Keratinocyte (primary cell): ENCODE data around the gene ZNF333. TPM values are rescaled to one million over a fixed set of nuclear protein-coding genes. Genes with fewer than 3 reads are reported as not detected.

ENCODE experiments used
- DNase-seq: peaks from one replicate; pipeline ENCODE4 v3.0.0-alpha.2; 2011; ENCODE audit warnings: low read depth, missing footprints, low spot score
- FAIRE-seq: peaks from 2 replicates; lab custom pipeline; 2011; peaks lifted over from hg19 to GRCh38; lab: Jason Lieb, UNC
- H2AFZ ChIP-seq: 2 replicates; pipeline ENCODE4 v1.6.0; 2012; ENCODE audit warnings: low read length, control low read depth, inconsistent platforms; ENCODE audit not compliant: control insufficient read depth
- H3K27ac ChIP-seq: 2 replicates; pipeline ENCODE4 v1.5.1; 2011; ENCODE audit warnings: low read length; ENCODE audit not compliant: control insufficient read depth, insufficient read depth
- H3K27me3 ChIP-seq: 3 replicates; pipeline ENCODE4 v1.6.0; 2011; ENCODE audit warnings: low read length; ENCODE audit not compliant: control insufficient read depth, insufficient read depth; ENCODE audit errors: extremely low read depth
- H3K36me3 ChIP-seq, 2 experiments: 2 replicates in 1 of 2; 3 replicates in 1 of 2; pipeline ENCODE4 v1.5.1; 2011; ENCODE audit warnings: low read length in 2 of 2, mild to moderate bottlenecking in 1 of 2; ENCODE audit not compliant: control insufficient read depth in 2 of 2, insufficient read depth in 2 of 2; ENCODE audit errors: extremely low read depth in 1 of 2
- H3K4me1 ChIP-seq: 3 replicates; pipeline ENCODE4 v1.5.1; 2011; ENCODE audit warnings: low read length; ENCODE audit not compliant: control insufficient read depth, insufficient read depth; ENCODE audit errors: extremely low read depth
- H3K4me2 ChIP-seq: 3 replicates; pipeline ENCODE4 v1.6.0; 2011; ENCODE audit warnings: low read depth, low read length; ENCODE audit not compliant: control insufficient read depth, insufficient read depth; ENCODE audit errors: extremely low read depth
- H3K4me3 ChIP-seq, 3 experiments: fragments of 200-600 bp in 1 of 3; sonication (generic) in 1 of 3; 2 replicates in 2 of 3; 3 replicates in 1 of 3; pipeline ENCODE4 v1.5.1; 2011 to 2016; ENCODE audit warnings: low read length in 3 of 3, mild to moderate bottlenecking in 3 of 3, control low read depth in 2 of 3, inconsistent platforms in 1 of 3, low read depth in 1 of 3, mixed read lengths in 1 of 3, mixed run types in 1 of 3, moderate library complexity in 1 of 3; ENCODE audit not compliant: control insufficient read depth in 2 of 3, insufficient read depth in 2 of 3; ENCODE audit errors: extremely low read depth in 1 of 3
- H3K79me2 ChIP-seq: 2 replicates; pipeline ENCODE4 v1.6.0; 2012; ENCODE audit warnings: low read length; ENCODE audit not compliant: control insufficient read depth, insufficient read depth
- H3K9ac ChIP-seq: 3 replicates; pipeline ENCODE4 v1.6.0; 2011; ENCODE audit warnings: low read length; ENCODE audit not compliant: control insufficient read depth, insufficient read depth; ENCODE audit errors: extremely low read depth
- H3K9me1 ChIP-seq: 3 replicates; pipeline ENCODE4 v1.6.0; 2011; ENCODE audit warnings: low read length; ENCODE audit not compliant: control insufficient read depth, insufficient read depth; ENCODE audit errors: extremely low read depth
- H3K9me3 ChIP-seq: 2 replicates; pipeline ENCODE4 v1.5.1; 2012; ENCODE audit warnings: low read depth, low read length; ENCODE audit not compliant: control insufficient read depth
- H4K20me1 ChIP-seq: 3 replicates; pipeline ENCODE4 v1.6.0; 2011; ENCODE audit warnings: low read length; ENCODE audit not compliant: control insufficient read depth, insufficient read depth; ENCODE audit errors: extremely low read depth
- CTCF ChIP-seq, 3 experiments: IDR thresholded peaks in 1 of 3; conservative IDR thresholded peaks in 1 of 3; optimal IDR thresholded peaks in 1 of 3; 2 replicates in 2 of 3; 3 replicates in 1 of 3; pipeline versions ENCODE3 to v1.5.1; 2011; ENCODE audit warnings: low read length in 3 of 3, mild to moderate bottlenecking in 3 of 3, moderate library complexity in 2 of 3, control low read depth in 1 of 3, inconsistent platforms in 1 of 3; ENCODE audit not compliant: insufficient read depth in 2 of 3; ENCODE audit errors: extremely low read depth in 1 of 3
- EZH2 ChIP-seq: IDR thresholded peaks from one replicate; pipeline ENCODE4 v1.6.1; 2012; ENCODE audit warnings: inconsistent platforms, mild to moderate bottlenecking, low read length, moderate library complexity
- dilution Hi-C: fragments of 300-500 bp; cut with MboI; formaldehyde crosslinking; loops from one replicate; pipeline ENCODE4 v1.7.0; 2020; ENCODE audit warnings: low sequenced_read_pairs; ENCODE audit not compliant: extremely low pct_ligation_motif_present
- polyA plus RNA-seq, 5 experiments: library from polyadenylated mRNA; depleted of rRNA in 3 of 5; stranded (reverse) in 3 of 5; stranded (forward) in 1 of 5; unstranded in 1 of 5; fragments of >200 nt; gene quantifications; 1 replicate in 1 of 5; 2 replicates in 3 of 5; 3 replicates in 1 of 5; pipeline versions ENCODE4 v1.2.1 to v1.2.3, GENCODE V29; 2011 to 2012; ENCODE audit warnings: missing spikeins in 2 of 5, low read depth in 1 of 5, low replicate concordance in 1 of 5

Gene ZNF333
- polyA plus RNA-seq, 1 donor (not counting 4 experiments of a cell fraction or from before 2014, with no cell fraction given): 3.6 TPM

- Histone ChIP-seq H3K4me2 (no peak overlapping the region), H3K27me3 (no peaks in the 10 kb centered on the region), H4K20me1 (no peaks in the 10 kb centered on the region), H3K4me1 (no peaks in the 10 kb centered on the region), H3K27ac (no peak overlapping the region), H3K9me3 (no peaks in the 10 kb centered on the region), H3K9me1 (no peaks in the 10 kb centered on the region), H3K79me2 (no peaks in the 10 kb centered on the region), H3K36me3 (no peaks in the 10 kb centered on the region), H3K4me3 (no peak overlapping the region), H3K9ac (no peak overlapping the region), H2AFZ (no peak overlapping the region)
- TF ChIP-seq EZH2 (no peak), CTCF (optimal IDR thresholded peaks at IDR 0.05 in 1 of 3, IDR thresholded peaks at IDR 0.05 in 1 of 3, conservative IDR thresholded peaks at IDR 0.05 in 1 of 3; ENCODE audit: extremely low read depth in 1 of 3, insufficient read depth in 2 of 3, low read length in 3 of 3) (no peak)
- DNase-seq: no peak
- dilution Hi-C loops: no loop called here
- no peak for FAIRE-seq
Observed at GRCh38 chr19:14673088-14673487, 16.8 kb upstream of the ZNF333 start.

- Histone ChIP-seq H3K4me3 (no peak within 1 kb of the TSS), H3K4me2 (no peak within 1 kb of the TSS), H3K79me2 (no peaks in the 10 kb centered on the region), H2AFZ (no peak within 1 kb of the TSS), H3K9me1 (no peaks in the 10 kb centered on the region), H3K4me1 (no peaks in the 10 kb centered on the region), H3K36me3 (no peaks in the 10 kb centered on the region), H3K9me3 (no peaks in the 10 kb centered on the region), H4K20me1 (no peaks in the 10 kb centered on the region), H3K9ac (no peak within 1 kb of the TSS), H3K27ac (no peak within 1 kb of the TSS), H3K27me3 (no peaks in the 10 kb centered on the region)
- dilution Hi-C loops: no loop called here
- no peak for DNase-seq
- TF ChIP-seq EZH2: no peak
- TF ChIP-seq CTCF (optimal IDR thresholded peaks at IDR 0.05 in 1 of 3, IDR thresholded peaks at IDR 0.05 in 1 of 3, conservative IDR thresholded peaks at IDR 0.05 in 1 of 3; ENCODE audit: extremely low read depth in 1 of 3, insufficient read depth in 2 of 3, low read length in 3 of 3): no peak
- FAIRE-seq: no peak
Observed at GRCh38 chr19:14674764-14675163, 15.1 kb upstream of the ZNF333 start, which contains the start of gene ADGRE3. TSS of gene ADGRE3 (minus strand) at chr19:14674844. CDS start at chr19:14674770, 74 bp downstream.
